Left kidney (tissue), 8 donors: Measurements from ENCODE around the gene NCKIPSD. TPM values are rescaled to one million over a fixed set of nuclear protein-coding genes. Genes with fewer than 3 reads are reported as not detected.
A peak's percentile ranks its signal among the peaks of the same experiment; 100 is the strongest.
"Not testable (repeated sequence)": the region's sequence is repeated elsewhere in the genome, so short reads cannot be mapped to it uniquely, and the experiment has no call there.

Source experiments
- DNase-seq: peaks from one replicate; pipeline ENCODE4 v3.0.0-alpha.2; 2013
- long read RNA-seq, 8 donors: transcript quantifications; one replicate each; lab custom pipeline, GENCODE V29; 2026
- polyA plus RNA-seq: library from polyadenylated mRNA; unstranded; fragments of 120-200 nt; gene quantifications from one replicate; pipeline ENCODE4 v1.2.1, GENCODE V29; 2013; ENCODE audit not compliant: insufficient read length

The NCKIPSD gene
- polyA plus RNA-seq = 16.2 TPM
- long read RNA-seq, donor 1, partial matches to known transcripts = 0 of 3 reads
- long read RNA-seq, donor 1, other reads (novel, unspliced or antisense) = 0 of 3 reads
- long read RNA-seq, donor 2, partial matches to known transcripts = 0 of 2 reads
- long read RNA-seq, donor 2, other reads (novel, unspliced or antisense) = 0 of 2 reads
- long read RNA-seq, donor 3, partial matches to known transcripts = 0 of 2 reads
- long read RNA-seq, donor 3, other reads (novel, unspliced or antisense) = 0 of 2 reads
- long read RNA-seq, donor 4 = 0 reads
- long read RNA-seq, donor 5, partial matches to known transcripts = 0 of 3 reads
- long read RNA-seq, donor 5, other reads (novel, unspliced or antisense) = 0 of 3 reads
- long read RNA-seq, donor 6, partial matches to known transcripts = 0 of 3 reads
- long read RNA-seq, donor 6, other reads (novel, unspliced or antisense) = 0 of 3 reads
- long read RNA-seq, donor 7, partial matches to known transcripts = 0 of 2 reads
- long read RNA-seq, donor 7, other reads (novel, unspliced or antisense) = 0 of 2 reads
- long read RNA-seq, donor 8, partial matches to known transcripts = 0 of 2 reads
- long read RNA-seq, donor 8, other reads (novel, unspliced or antisense) = 0 of 2 reads

DNA sequence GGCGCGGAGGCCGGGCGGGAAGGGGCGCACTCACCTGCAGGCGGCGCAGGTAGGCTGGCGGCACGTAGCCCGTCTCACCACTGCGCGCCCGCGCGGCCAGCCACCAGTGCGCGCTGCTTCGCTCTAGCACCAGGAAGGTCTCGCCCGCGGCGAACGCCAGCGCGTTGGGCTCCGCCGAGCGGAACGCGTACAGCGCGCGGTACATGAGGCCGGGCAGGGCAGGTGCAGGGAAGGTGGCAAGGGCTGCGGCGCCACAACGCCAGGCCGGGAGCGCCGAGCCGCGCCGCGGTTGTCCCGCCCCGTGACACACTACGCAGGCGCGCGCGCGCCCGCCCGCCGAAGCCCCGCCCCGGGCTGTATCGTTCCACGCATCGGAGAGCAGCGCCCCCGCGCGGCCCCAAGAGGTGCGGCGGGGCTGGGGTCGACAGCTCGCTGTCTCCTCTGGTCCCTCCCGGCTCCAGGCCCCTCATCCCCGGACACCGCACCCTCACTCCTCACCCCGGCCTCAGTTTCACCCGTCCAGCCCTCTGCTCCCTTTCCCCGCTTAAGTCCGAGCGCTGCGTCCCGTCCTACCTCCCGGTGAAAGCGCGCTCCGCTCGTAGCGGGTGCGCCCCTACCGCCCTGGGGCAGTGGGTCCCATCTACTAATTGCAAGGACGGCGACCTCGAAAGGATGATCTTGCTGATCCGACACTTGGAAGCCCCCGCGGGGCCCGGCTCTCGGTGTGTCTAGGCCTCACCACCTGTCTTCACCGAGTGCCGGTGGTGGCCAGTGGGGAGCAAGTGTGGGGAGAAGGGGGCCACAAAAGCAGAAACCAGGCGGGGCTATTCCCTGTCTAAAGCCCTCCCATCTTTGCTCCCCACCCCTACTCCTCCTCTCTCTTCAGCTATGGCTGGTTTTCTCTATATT is at the start of gene NCKIPSD:
Gene NCKIPSD (minus strand): TSS at position 313 of the 909 bp plus-strand sequence. CDS start 108 bp downstream, at position 205.
- peak; percentile 87 for DNase-seq

DNA sequence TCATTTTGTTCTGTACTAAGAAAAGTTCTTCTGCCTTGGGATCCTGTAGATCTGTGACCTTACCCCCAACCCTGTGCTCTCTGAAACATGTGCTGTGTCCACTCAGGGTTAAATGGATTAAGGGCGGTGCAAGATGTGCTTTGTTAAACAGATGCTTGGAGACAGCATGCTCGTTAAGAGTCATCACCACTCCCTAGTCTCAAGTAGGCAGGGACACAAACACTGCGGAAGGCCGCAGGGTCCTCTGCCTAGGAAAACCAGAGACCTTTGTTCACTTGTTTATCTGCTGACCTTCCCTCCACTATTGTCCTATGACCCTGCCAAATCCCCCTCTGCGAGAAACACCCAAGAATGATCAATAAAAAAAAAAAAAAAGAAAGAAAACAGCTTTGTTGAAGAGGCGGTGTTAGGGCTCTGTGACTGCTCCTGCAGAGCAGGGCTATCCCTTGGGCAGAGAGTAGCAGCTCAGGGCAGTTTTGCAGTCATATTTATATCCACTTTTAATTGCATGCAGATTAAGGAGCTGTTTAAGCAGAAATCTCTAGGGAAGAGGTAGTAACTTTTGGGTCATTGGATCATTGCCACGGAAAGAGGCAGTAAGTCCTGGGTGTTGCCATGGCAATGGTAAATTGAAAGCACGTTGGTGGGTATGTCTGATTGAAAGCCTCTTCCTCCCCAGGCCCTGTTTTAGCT is 49.5 kb upstream of the NCKIPSD start:
- not testable (repeated sequence) for DNase-seq

DNA sequence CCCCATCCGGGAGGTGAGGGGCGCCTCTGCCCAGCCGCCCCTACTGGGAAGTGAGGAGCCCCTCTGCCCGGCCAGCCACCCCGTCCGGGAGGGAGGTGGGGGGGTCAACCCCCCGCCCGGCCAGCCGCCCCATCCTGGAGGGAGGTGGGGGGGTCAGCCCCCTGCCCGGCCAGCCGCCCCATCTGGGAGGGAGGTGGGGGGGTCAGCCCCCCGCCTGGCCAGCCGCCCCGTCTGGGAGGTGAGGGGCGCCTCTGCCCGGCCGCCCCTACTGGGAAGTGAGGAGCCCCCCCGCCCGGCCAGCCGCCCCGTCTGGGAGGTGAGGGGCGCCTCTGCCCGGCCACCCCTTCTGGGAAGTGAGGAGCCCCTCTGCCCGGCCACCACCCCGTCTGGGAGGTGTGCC is 48.8 kb upstream of the NCKIPSD start:
- not testable (repeated sequence) for DNase-seq

- not testable (repeated sequence) for DNase-seq
Observed at GRCh38 chr3:48733752-48734518, 48.2 kb upstream of the NCKIPSD start.

DNA sequence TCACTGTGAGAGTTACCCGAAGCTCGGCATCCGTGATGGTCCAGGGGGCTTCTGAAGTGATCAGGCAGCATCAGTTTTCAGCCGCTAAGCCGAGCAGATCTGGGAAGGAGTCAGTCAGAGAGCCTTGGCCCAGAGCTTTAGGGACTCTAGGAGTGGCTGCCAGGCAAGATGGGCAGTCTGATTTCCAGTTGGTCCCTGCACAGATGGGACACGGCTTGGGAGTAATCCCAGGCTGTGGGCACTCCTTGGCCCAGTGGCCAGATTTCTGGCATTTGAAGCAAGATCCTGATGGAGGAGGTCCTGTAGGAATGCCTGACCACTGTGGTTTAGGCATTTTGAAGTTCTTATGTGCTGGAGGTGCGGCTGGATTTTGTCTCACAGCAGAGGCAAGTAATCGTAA is 41.8 kb upstream of the NCKIPSD start:
- no peak for DNase-seq

DNA sequence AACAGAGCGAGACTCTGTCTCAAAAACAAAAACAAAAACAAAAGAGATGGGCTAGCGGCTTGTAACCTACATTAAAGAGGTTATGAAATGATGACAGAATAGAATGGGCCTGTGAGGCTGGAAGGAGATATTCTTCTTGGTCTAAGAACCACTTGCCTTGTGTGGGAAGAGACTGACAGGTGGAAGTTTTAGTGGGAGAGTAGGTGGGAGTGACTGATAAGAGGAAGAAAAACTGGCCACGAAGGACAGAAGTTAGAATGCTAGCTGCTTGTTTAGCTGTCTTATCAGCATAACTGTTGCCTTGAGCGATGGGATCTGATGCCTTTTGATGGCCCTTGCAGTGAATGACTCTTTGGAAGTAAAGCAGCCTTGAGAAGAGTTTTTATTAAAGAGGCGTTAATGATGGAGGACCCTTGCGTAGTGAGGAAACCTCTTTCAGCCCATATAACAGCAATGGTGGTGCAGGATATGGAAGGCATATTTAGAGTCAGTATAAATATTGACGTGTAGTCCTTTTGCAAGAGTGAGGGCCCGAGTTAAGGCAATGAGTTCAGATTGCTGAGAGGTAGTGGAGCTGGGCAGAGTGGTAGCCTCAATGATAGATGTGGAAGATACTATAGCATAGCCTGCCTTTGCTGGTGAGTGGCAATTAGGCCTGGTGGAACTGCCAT is 39.6 kb upstream of the NCKIPSD start:
- DNase-seq = not testable (repeated sequence)

DNA sequence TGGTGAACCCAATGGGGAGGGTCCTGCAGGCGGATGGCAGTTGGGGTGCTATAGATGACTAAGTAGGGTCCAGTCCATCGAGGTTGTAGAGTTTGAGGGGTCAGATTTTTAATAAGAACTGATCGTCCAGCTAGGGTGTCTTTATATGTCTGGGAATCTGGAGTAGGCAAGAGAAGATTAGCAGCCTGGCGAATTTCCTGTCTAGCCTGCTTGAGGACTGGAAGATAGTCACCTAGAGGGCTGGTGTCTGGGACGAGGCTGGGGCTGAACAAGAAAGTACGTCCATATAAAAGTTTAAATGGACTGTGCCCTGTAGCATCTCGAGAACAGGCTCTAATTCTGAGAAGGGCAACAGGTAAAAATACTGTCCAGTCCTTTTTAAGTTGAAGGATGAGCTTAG is 38.0 kb upstream of the NCKIPSD start:
- DNase-seq = no peak

DNA sequence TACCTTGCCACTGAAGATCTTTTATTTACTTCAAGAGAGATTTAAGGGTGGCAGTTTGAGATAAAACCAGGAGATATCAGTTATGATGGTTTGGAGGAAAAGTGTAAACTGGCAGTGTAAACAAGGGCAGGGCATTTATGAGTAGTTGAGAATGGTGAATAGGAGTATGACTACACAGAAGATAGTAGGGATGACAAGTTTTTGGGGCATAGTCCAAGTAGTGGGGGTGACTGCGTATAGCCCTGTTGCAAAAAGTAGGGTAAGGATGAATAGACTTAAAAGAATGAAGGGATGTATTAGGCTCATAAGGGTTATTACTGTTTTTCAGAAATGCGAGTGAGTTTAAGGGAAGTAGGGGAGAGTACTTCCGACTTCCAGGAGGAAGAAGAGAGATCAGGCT is 37.6 kb upstream of the NCKIPSD start:
- DNase-seq = not testable (repeated sequence)

- peak; percentile 97 for DNase-seq
Observed at GRCh38 chr3:48716982-48717746, 31.4 kb upstream of the NCKIPSD start, which contains the start of gene IP6K2. IP6K2 (minus strand) TSS chr3:48717221; CDS start chr3:48695291, 21,930 bp downstream.

DNA sequence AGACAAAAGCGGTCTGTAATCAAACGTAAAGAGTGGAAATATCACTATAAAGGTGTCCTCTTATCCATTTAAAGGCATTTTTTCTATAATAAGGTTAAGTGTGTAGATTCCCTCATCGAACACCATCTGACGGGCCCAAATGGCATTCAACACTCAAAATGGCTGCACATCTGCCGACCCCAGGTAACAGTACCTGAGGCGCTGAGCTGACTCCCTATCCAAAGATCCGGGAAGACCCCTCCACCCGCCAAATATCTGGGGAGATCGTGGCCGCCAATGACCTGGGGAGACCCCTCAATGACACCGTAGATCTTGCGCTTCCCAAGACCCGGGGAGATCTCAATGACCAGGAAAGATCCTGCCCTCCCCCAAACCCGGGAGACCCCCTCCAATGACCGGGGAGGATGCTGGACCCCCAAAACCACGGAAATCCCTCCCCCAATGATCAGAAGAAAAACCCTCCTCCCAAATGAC is 30.8 kb upstream of the NCKIPSD start:
- peak; percentile 61 for DNase-seq

GRCh38 chr3:48715174-48715800 is 29.6 kb upstream of the NCKIPSD start:
- no peak for DNase-seq

DNA sequence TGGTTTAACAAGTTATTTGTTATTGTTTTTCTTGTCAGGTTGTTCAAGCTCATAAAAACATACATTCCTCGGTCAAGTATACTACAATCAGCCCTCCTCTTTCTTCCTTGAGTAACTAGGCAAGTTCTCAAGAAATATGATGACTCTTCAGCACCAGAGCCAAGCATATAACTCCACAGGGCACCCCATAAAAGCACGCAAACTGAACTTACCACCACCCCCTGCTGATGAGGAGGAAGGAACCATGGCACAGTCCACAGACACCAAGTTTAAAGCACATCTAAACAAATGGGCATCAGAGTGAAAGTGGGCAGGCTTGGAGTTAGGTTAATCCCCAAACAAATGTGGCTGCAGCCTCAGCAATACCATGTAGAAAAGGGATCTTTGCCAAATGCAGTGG is 26.0 kb upstream of the NCKIPSD start:
- no peak for DNase-seq

DNA sequence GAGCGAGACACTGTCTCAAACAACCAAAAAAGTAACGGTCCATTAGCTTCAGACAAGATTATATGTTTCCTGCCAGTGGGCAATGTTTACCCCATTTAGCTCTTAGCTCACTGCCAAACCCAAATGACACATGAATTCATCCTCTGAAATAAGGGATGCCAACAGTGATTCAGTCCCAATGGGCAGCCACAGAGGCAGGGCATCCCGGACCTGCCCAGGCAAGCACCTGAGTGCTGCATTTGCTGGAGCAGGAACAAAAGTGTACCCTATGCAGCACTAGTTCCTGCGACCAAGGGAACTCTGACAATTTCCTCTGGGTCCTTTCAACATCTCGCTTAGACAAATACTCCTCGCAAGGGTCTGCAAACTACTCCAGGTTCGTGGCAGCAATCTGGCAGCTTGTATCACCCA is 23.3 kb upstream of the NCKIPSD start:
- DNase-seq = no peak

- DNase-seq = no peak
Observed at GRCh38 chr3:48708481-48708889, 22.8 kb upstream of the NCKIPSD start.

GRCh38 chr3:48707157-48707556 is 21.4 kb upstream of the NCKIPSD start:
- no peak for DNase-seq

- no peak for DNase-seq
Observed at GRCh38 chr3:48702320-48702920, 16.7 kb upstream of the NCKIPSD start.

DNA sequence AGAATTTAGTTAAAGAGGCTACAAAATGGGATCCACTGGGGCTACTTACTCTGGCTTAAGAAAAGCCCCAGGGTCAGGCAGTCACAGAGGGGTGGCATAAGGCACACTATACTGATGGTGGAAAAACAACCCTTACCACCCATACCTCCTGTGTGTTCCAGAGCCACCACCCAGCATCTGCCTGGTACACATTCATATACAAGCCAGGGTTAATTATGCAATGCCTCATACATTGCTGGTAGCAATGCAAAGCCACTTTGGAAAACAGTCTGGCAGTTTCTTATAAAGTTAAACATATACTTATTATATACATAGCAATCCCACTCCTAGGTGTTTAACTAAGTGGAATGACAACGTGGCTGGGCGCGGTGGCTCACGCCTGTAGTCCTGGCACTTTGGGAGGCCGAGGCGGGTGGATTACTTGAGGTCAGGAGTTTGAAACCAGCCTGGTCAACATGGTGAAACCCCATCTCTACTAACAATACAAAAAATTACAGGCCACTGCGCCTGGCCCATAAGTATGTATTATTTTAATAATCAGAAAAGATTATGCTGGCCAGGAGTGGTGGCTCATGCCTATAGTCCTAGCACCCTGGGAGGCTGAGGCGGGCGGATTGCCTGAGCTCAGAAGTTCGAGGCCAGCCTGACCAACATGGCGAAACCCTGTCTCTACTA is 15.2 kb upstream of the NCKIPSD start:
- DNase-seq = no peak

DNA sequence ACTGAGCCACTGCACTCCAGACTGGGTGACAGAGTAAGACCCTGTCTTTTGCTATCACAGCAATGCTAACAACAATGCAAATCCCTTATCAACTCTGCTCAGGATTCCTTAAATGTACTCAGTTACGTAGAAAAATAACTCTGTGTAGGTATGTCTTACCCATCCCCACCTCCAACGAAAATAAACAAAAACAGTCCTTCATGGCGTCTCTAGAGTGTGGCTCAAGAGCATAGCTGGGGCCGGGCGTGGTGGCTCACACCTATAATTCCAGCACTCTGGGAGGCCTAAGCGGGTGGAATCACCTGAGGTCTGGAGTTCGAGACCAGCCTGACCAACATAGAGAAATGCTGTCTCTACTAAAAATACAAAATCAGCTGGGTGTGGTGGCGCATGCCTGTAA is 13.2 kb upstream of the NCKIPSD start:
- no peak for DNase-seq
